A673 (cell line): ENCODE data around the gene ST7L. TPM values are rescaled to one million over a fixed set of nuclear protein-coding genes. Genes with fewer than 3 reads are reported as not detected.

Experiments
- BruUV-seq: library from RNA; stranded (reverse); fragments of 400-500 nt; replicated peaks from 2 replicates; lab custom pipeline; 2021; lab: Mats Ljungman, UMichigan
- CTCF ChIA-PET: fragments of 300-600 bp; sonication (Branson Sonifier 250); formaldehyde crosslinking; loops from one replicate; lab custom pipeline; 2022; ENCODE audit warnings: antibody characterized with exemption; lab: Charles Lee
- POLR2A ChIA-PET: fragments of 300-600 bp; sonication (Branson Sonifier 250); formaldehyde crosslinking; loops from one replicate; lab custom pipeline; 2022; ENCODE audit warnings: antibody characterized with exemption; ENCODE audit not compliant: low non-redundant PET; lab: Charles Lee
- DNase-seq: peaks from one replicate; pipeline ENCODE4 v3.0.0-alpha.2; 2015; ENCODE audit warnings: low spot score
- H3K27ac ChIP-seq: fragments of 200-600 bp; sonication (generic); 2 replicates; pipeline ENCODE4 v1.5.1; 2016; ENCODE audit warnings: mixed run types, low read depth, mild to moderate bottlenecking, mixed read lengths, antibody characterized with exemption, low read length; ENCODE audit not compliant: poor library complexity, severe bottlenecking
- H3K27me3 ChIP-seq: fragments of 200-600 bp; sonication (generic); replicated peaks from 2 replicates; pipeline ENCODE4 v1.6.1; 2017; ENCODE audit warnings: mixed run types, low read depth, mild to moderate bottlenecking, mixed read lengths, antibody characterized with exemption, low read length; ENCODE audit not compliant: insufficient read depth, poor library complexity
- H3K36me3 ChIP-seq: fragments of 200-600 bp; sonication (generic); 2 replicates; pipeline ENCODE4 v1.6.1; 2016; ENCODE audit warnings: mixed run types, mild to moderate bottlenecking, mixed read lengths, antibody characterized with exemption, low read length; ENCODE audit not compliant: insufficient read depth, poor library complexity, severe bottlenecking
- H3K4me1 ChIP-seq: fragments of 200-600 bp; sonication (generic); 2 replicates; pipeline ENCODE4 v1.6.1; 2017; ENCODE audit warnings: mixed run types, mild to moderate bottlenecking, mixed read lengths, antibody characterized with exemption, low read length; ENCODE audit not compliant: insufficient read depth, poor library complexity, severe bottlenecking
- H3K4me3 ChIP-seq: fragments of 200-600 bp; sonication (generic); 2 replicates; pipeline ENCODE4 v1.5.1; 2016; ENCODE audit warnings: low read depth, mixed run types, mild to moderate bottlenecking, mixed read lengths, low read length; ENCODE audit not compliant: poor library complexity, severe bottlenecking
- H3K9me3 ChIP-seq: fragments of 200-600 bp; sonication (generic); 2 replicates; pipeline ENCODE4 v1.6.1; 2016; ENCODE audit warnings: mixed run types, low read depth, mild to moderate bottlenecking, mixed read lengths, antibody characterized with exemption, low read length; ENCODE audit not compliant: poor library complexity, severe bottlenecking
- EZH2 ChIP-seq: fragments of 200-600 bp; sonication (generic); IDR thresholded peaks from 2 replicates; pipeline ENCODE4 v1.6.1; 2017; ENCODE audit warnings: borderline replicate concordance, low read depth, mild to moderate bottlenecking, mixed read lengths, antibody characterized with exemption, low read length; ENCODE audit not compliant: poor library complexity, severe bottlenecking
- intact Hi-C: fragments of 100-400 bp; cut with micrococcal nuclease; formaldehyde crosslinking; loops from one replicate; pipeline ENCODE4 v1.10.0; 2022; ENCODE audit not compliant: unreplicated experiment
- total RNA-seq: library from RNA; stranded (reverse); gene quantifications from 2 replicates; pipeline ENCODE4 v1.2.3, GENCODE V29; 2021
- TF ChIP-seq, protein P1 (sequence below): fragments of 300-800, 200-600 bp; sonication (generic); conservative IDR thresholded peaks from 2 replicates; pipeline ENCODE4 v1.5.1; 2017; ENCODE audit warnings: low read depth, mild to moderate bottlenecking, antibody characterized with exemption, low read length, moderate library complexity, mixed read lengths

The ST7L gene
- total RNA-seq, 1 experiment from 2014 or later = 29.6 TPM

DNA sequence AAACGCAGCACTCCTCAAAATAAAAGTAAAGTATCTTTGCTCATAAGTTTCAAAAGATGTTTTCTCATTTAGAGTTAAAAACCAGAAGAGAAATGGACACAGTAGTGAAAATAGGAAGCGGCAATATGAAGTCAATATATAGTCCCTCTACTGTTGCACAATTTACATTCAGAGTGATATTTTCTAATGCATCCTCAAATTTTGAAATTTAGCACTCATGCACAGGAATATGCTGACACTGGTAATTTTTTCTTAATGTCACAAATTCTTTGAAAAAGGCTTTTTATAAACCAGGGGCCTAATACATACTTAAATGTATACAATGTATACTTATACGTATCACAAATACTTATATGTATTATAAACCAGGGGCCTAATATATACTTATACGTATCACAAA, 19.5 kb downstream of the ST7L start:
- Histone ChIP-seq H3K27ac (no peak overlapping the region), H3K4me3 (no peak overlapping the region), H3K9me3 (no peaks in the 10 kb centered on the region), H3K27me3 (no peaks in the 10 kb centered on the region), H3K4me1 (no peaks in the 10 kb centered on the region), H3K36me3 (peaks cover 24% of the 10 kb centered on the region)
- CTCF ChIA-PET = no interaction called here
- POLR2A ChIA-PET = no interaction called here
- no peak for TF ChIP-seq EZH2
- TF ChIP-seq, protein P1, sequence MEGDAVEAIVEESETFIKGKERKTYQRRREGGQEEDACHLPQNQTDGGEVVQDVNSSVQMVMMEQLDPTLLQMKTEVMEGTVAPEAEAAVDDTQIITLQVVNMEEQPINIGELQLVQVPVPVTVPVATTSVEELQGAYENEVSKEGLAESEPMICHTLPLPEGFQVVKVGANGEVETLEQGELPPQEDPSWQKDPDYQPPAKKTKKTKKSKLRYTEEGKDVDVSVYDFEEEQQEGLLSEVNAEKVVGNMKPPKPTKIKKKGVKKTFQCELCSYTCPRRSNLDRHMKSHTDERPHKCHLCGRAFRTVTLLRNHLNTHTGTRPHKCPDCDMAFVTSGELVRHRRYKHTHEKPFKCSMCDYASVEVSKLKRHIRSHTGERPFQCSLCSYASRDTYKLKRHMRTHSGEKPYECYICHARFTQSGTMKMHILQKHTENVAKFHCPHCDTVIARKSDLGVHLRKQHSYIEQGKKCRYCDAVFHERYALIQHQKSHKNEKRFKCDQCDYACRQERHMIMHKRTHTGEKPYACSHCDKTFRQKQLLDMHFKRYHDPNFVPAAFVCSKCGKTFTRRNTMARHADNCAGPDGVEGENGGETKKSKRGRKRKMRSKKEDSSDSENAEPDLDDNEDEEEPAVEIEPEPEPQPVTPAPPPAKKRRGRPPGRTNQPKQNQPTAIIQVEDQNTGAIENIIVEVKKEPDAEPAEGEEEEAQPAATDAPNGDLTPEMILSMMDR = no peak
- intact Hi-C loops = no loop called here
- DNase-seq = no peak
- no TSS peak for BruUV-seq

DNA sequence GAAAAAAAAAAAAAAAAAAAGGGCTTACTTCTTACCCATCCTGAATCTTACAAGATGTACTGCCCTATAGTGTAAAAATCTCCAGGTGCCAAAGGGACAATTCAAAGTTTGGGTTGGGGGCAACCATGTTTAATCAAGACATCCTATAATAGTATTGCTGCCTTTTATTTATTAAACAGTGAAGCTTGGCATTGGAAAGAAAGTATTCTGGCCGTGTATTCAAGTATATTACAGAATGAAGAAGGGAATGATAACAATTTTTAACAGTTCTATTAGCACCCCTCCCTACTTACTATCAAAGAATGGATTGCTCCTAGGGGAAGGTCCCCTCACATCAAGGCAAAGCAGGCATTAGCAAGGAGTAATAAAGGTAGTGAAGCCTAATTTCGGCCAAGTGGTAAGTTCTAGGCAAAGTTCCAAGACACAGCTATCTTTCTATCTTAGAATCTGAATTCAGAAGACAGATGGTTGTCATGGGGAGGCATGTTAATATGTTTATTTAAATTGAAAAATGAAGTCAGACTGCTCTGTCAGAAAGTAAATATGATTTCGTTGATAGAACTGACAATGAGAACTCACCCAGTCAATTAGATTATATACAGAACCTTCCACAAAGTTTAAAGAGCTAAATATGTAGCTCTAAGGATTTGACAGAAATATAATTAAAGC, 24.6 kb downstream of the ST7L start:
- peak; percentile 2 for DNase-seq
- H3K4me3 ChIP-seq = no peak overlapping the region
- no TSS peak for BruUV-seq

DNA sequence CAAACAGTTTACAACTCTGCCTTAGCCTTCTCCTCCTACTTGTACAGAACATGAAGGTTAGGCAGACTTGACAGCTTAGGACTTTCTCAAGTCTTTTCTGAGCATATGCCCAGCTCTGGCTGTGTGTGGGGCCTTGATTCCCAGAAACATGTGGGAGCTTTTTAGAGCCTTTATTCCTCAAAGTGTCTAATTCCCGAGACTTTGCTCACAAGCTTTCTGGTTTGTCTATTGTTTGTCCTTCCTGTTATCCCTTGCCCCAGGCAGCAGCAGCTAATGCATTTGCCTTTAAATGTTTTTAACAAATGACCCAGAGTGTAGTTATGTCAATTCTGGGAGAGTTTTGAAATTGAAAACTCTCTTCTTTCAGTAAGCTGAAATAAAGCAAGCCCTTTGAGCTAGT, 29.2 kb downstream of the ST7L start:
- Histone ChIP-seq H3K27me3 (no peaks in the 10 kb centered on the region), H3K4me3 (no peak overlapping the region), H3K4me1 (no peaks in the 10 kb centered on the region), H3K27ac (no peak overlapping the region), H3K9me3 (peaks cover 6% of the 10 kb centered on the region), H3K36me3 (peaks cover 25% of the 10 kb centered on the region)
- ChIA-PET CTCF (no interaction called here), POLR2A (interaction anchor here (0.5 kb wide), 1 partner anchor 56 kb away, joined by 4 read pairs; no protein-coding TSS in a partner anchor)
- BruUV-seq = no TSS peak
- intact Hi-C loops = no loop called here
- no peak for TF ChIP-seq EZH2
- TF ChIP-seq, protein P1 = no peak
- DNase-seq = no peak

More for the DNA sequence above, 24.6 kb downstream of the ST7L start:
- no peak for TF ChIP-seq EZH2
- TF ChIP-seq, protein P1 = no peak
- CTCF ChIA-PET = interaction anchor here (0.6 kb wide), 1 partner anchor 17 kb away, joined by 6 read pairs; no protein-coding TSS in a partner anchor
- Histone ChIP-seq H3K9me3 (peaks cover 6% of the 10 kb centered on the region), H3K4me1 (no peaks in the 10 kb centered on the region), H3K27me3 (no peaks in the 10 kb centered on the region), H3K36me3 (peaks cover 29% of the 10 kb centered on the region), H3K27ac (no peak overlapping the region)
- POLR2A ChIA-PET = no interaction called here
- intact Hi-C loops = no loop called here
